ENCODE data around the gene RTL9.

Gene RTL9

GRCh38 chrX:110338935-110339334 is 19.7 kb upstream of the RTL9 start:
- H3K4me3 ChIP-seq (ENCODE audit: low read depth, low read length): no peak overlapping the region
- DNase-seq (ENCODE audit: low read depth): no peak

DNA sequence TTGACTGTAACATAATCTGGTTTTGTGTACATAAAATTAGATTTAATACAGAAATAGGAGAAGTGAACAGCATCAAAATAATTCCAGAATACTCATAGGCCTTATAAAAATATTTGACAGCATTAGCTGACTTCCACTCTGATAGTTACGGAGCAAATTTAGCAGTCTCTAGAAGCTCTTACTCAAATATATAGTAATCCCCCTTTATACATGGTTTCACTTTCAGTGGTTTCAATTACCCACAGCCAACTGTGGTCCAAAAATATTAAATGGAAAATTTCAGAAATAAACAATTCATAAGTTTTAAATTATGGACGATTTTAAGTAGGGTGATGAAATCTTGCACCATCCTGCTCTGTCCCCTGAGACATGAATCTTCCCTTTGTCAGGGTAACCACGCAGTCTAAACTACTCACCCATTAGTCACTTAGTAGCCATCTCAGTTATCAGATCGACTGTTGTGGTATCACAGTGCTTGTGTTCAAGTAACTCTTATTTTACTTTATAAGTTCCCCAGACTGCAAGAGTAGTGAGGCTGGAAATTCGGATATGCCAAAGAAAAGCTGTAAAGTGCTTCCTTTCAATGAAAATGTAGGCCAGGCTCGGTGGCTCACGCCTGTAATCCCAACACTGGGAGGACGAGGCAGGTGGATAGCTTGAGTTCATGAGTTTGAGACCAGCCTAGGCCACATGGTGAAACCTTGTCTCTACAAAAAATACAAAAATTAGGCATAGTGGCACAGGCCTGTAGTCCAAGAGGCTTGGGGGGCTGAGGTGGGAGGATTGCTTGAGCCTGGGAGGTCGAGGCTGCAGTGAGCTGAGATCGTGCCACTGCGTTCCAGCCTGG is 17.2 kb upstream of the RTL9 start:
- no peak overlapping the region for H3K4me3 ChIP-seq (ENCODE audit: low read depth, low read length)

DNA sequence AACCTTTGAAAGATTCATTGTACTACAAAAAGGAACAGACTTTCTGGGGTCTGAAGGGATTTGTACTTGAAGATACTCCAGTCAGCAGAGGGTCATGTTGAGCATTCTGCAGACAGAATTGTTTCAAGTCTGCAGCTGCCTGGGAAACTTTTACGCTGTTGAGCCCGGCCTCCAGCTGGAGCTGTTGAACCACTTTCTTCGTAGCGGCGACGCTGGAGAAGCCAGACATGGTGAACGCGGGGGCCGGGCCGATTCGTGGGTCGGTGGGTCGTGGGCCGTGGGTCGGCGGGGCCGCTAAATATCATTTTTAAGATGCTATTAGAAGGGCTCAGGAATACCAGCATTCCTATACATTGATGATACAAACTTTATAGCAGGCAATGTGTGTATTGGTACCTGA is 12.0 kb upstream of the RTL9 start:
- DNase-seq (ENCODE audit: low read depth): no peak
- H3K4me3 ChIP-seq (ENCODE audit: low read depth, low read length): no peak overlapping the region

More for the DNA sequence above, 17.2 kb upstream of the RTL9 start:
- peak; percentile 82 for DNase-seq (ENCODE audit: low read depth)

DNA sequence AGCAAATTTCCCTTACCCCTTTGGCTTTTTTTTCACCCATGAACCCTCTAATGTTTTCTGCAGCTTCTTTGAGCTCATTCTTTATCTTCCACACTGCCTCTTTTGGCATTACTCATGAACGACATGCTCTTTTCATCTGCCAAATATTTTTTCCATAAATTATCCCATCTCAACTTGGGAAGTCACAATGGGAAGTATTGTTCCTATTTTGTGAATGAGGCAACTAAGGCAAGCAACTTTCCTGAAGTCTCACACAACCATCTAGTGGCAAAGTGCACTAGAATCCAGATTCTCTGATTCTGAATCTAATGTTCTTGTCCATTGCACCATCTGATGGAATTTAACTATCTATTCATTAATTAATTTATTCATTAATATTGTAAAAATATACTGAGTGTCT is 625 bp downstream of the RTL9 start:
- no peak for DNase-seq (ENCODE audit: low read depth)

GRCh38 chrX:110363244-110363643 is 4.6 kb downstream of the RTL9 start:
- DNase-seq (ENCODE audit: low read depth): no peak
- H3K4me3 ChIP-seq (ENCODE audit: low read depth, low read length): no peak overlapping the region

More for the DNA sequence above, 625 bp downstream of the RTL9 start:
- H3K4me3 ChIP-seq (ENCODE audit: low read depth, low read length): no peak overlapping the region

- no peak for DNase-seq (ENCODE audit: low read depth)
- no peak overlapping the region for H3K4me3 ChIP-seq (ENCODE audit: low read depth, low read length)
These were observed 14.7 kb downstream of the RTL9 start for GRCh38 chrX:110373310-110373709.

- DNase-seq (ENCODE audit: low read depth): no peak
- H3K4me3 ChIP-seq (ENCODE audit: low read depth, low read length): no peak overlapping the region
These were observed 15.9 kb downstream of the RTL9 start for GRCh38 chrX:110374559-110374958.

- peak; percentile 29 for DNase-seq (ENCODE audit: low read depth)
- H3K4me3 ChIP-seq (ENCODE audit: low read depth, low read length): no peak overlapping the region
These were observed 22.6 kb downstream of the RTL9 start for GRCh38 chrX:110381216-110381615.

DNA sequence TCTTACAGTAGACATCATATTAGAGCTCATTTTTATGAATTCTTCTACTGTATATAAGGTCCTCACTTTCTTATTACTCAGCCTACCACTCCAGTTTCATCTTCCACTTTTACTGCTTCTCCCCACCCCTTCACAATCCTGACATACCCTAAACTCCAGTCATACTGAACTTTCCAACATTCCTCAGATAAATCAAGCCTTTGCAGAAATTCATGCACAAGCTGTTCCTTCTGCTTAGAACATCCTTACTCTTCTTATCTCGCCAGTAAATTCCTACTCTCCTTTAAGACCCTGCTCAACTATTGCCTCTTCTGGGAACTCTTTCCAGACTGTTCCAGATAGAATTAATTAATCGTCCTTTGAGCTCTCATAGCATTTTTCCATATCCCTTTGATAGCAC is 24.8 kb downstream of the RTL9 start:
- DNase-seq (ENCODE audit: low read depth): peak; percentile 46
- H3K4me3 ChIP-seq (ENCODE audit: low read depth, low read length): no peak overlapping the region

- DNase-seq (ENCODE audit: low read depth): no peak
These were observed 25.8 kb downstream of the RTL9 start for GRCh38 chrX:110384490-110384889.

GRCh38 chrX:110389570-110389969 is 30.9 kb downstream of the RTL9 start:
- H3K4me3 ChIP-seq (ENCODE audit: low read depth, low read length): no peak overlapping the region
- no peak for DNase-seq (ENCODE audit: low read depth)

More at GRCh38 chrX:110384490-110384889, 25.8 kb downstream of the RTL9 start:
- no peak overlapping the region for H3K4me3 ChIP-seq (ENCODE audit: low read depth, low read length)

DNA sequence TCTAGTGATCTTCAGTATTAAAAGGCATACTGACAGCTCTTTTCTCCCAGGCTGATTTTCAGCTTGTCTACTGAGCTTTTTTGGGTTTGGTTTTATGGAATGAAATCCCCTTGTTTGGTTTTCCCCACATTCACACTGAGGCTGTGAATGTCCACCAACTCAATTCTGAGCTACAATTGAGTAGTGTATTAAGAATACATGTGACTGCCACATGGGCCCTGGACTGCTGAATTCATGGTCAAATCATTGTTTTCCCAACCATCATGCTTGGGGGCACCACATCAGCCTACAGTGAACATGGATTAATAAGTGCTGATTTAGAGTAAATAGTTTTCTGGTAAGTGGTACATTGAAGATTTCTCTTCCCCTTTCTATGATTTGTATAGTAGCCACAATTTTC is 32.4 kb downstream of the RTL9 start:
- DNase-seq (ENCODE audit: low read depth): no peak
- no peak overlapping the region for H3K4me3 ChIP-seq (ENCODE audit: low read depth, low read length)

GRCh38 chrX:110394651-110395050 is 36.0 kb downstream of the RTL9 start:
- peak; percentile 60 for DNase-seq (ENCODE audit: low read depth)
- no peak overlapping the region for H3K4me3 ChIP-seq (ENCODE audit: low read depth, low read length)

DNA sequence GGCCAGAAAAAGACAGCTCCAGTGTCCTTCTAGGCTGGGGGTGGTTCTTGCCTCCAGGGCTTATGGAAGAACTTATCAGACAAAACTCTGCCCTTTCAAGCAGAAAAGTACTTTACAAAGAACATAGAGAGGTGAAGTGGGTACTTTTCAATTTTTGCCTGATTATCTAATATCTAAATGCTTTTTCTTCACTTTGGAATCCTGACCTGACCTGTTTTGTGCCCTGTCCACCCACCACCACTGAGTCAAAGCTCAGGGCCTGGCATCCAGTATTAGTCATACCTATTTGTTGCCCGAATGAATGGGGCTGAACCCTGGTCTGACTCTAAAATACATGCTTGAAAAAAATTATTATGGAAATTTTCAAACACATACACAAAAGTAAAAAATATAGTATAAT is 37.2 kb downstream of the RTL9 start:
- no peak for DNase-seq (ENCODE audit: low read depth)
- no peak overlapping the region for H3K4me3 ChIP-seq (ENCODE audit: low read depth, low read length)

- DNase-seq (ENCODE audit: low read depth): no peak
- no peak overlapping the region for H3K4me3 ChIP-seq (ENCODE audit: low read depth, low read length)
These were observed 38.1 kb downstream of the RTL9 start for GRCh38 chrX:110396735-110397134.

DNA sequence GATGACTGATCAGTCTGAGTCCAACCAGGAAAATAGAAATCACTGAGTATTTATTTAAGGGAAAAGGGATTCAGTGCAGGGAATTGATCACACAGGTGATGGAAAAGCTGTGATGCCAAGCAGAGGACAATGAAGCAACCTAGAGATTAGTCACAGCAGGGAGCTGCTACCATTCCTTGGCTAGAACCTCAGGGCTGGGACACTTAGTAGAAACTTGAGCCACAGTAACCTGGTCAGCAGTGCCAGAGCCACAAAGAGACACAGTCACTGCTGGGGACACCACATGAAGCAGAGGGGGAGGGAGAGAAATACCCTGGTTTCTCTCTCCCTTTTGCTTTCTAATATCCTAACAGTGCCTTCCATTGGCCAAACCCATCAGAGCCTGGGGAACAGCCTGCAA is 38.7 kb downstream of the RTL9 start:
- DNase-seq (ENCODE audit: low read depth): no peak
- H3K4me3 ChIP-seq (ENCODE audit: low read depth, low read length): no peak overlapping the region

DNA sequence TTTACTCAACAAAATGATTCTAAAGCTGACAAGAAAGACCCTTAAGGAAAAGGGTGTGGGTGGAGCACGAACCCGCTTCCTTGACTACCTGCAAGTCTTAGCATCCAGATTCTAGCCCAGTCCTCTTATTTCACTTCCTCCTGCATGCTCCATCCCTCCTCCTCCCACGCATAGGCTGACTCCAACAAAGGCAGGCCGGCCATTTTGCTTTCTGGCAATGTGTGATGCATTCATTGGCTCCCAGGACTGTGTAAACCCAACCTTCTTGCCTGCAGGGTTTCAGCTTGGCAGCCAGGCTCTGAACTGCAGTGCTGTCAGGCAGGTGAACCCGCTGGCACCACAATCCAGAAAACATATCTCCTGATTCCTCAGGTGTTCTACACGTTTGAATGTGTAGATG is 39.3 kb downstream of the RTL9 start:
- no peak overlapping the region for H3K4me3 ChIP-seq (ENCODE audit: low read depth, low read length)
- no peak for DNase-seq (ENCODE audit: low read depth)

DNA sequence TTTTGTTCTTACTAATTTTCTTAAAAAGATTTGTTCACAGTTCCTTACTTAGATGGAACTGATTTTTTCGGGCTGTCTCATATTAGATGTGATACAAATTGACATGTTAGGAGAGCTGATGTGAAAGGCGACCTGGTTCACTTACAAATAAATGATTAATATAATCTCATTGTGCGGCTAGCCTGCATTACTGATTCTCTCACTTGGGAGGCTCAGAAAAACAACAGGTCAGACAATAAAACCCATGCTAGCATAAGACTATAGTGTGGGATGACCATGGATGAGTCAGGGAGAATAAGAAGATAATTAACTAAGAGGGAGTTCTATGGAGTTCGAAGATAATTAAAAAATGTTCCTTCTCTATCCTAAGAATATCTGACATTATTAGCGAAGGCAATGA is 40.8 kb downstream of the RTL9 start:
- no peak overlapping the region for H3K4me3 ChIP-seq (ENCODE audit: low read depth, low read length)
- DNase-seq (ENCODE audit: low read depth): no peak

DNA sequence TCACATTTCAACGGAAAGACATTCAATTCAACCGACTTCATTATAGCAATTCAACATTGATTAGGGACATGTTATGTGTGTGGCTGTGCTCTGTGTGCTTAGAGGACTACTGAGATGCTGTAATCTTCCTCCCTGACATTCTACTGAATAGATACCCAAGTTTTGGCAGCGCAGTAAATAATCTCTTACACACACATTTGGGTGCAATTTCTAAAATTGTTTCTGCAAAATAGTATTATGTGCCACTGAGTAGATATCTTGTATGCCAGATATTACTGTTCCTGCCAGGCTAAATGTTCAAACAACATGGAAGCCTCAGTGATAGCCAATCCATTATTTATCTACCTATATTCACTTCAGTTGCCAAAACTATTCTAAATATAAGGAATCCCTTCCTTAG is 41.3 kb downstream of the RTL9 start:
- no peak for DNase-seq (ENCODE audit: low read depth)

GRCh38 chrX:110401135-110401534 is 42.5 kb downstream of the RTL9 start:
- no peak overlapping the region for H3K4me3 ChIP-seq (ENCODE audit: low read depth, low read length)
- DNase-seq (ENCODE audit: low read depth): no peak

More for the DNA sequence above, 41.3 kb downstream of the RTL9 start:
- no peak overlapping the region for H3K4me3 ChIP-seq (ENCODE audit: low read depth, low read length)

DNA sequence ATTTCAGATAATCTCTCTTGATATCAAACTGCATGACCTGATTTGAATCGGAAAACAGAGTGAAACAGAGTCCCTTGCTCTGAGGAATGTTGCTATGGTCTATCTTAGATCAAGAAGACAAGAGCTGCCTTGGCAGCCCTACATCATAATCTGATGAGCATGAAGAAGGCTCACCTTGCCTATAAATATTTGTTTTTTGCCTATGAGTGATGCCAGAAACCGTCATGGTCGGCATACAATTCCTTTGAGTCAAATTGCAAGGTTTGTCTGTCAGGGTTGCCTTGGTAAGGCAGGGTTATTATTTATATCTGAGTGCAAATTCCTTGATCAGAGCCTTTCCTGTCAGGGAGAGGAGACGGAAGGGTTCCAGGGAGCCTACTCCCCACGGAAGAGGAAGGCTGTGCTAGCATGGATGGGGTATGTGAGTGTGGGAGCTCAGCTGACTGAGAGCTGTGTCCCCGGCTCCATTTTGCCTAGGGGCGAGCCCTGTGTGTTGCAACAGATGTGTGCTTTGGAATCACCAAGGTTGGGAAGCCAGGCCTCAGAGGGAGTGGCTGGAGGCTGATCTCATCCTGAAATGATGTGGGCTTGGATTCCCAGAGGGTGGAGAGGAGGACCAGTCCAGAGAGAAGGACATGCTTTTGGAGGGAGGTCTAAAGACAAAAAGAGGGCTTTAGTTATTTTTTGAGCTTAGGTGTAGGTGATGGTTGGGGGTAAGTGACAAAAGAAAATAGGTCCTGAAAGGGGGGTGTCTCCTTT is 43.6 kb downstream of the RTL9 start:
- DNase-seq (ENCODE audit: low read depth): peak; percentile 44
- no peak overlapping the region for H3K4me3 ChIP-seq (ENCODE audit: low read depth, low read length)

All from skeletal muscle cell (primary cell).